ENCODE measurements around the gene PGM5.

Gene PGM5

DNA sequence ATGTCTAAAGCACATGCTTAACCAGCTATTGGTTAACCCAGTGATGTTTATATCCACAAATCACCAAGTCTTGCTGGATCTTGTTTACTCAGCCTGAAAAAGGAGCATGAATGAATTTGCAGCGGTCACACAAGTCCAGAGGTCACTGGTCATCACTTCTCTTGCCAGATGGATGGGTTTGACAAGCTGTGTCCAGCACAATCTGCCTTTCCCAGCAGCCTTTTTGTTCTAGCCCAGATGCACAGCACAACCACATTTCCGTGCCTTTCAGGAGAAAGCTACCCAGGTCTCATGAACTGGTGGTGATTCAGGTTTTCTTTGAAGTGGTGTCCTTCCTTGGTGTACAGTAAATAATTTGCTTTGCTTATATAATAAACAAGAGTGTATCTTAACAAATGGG lies 152.1 kb downstream of the PGM5 start:
- no peak overlapping the region for H3K4me3 ChIP-seq (ENCODE audit: low read length)
- DNase-seq (ENCODE audit: low read depth): no peak
- TF ChIP-seq, protein P1, sequence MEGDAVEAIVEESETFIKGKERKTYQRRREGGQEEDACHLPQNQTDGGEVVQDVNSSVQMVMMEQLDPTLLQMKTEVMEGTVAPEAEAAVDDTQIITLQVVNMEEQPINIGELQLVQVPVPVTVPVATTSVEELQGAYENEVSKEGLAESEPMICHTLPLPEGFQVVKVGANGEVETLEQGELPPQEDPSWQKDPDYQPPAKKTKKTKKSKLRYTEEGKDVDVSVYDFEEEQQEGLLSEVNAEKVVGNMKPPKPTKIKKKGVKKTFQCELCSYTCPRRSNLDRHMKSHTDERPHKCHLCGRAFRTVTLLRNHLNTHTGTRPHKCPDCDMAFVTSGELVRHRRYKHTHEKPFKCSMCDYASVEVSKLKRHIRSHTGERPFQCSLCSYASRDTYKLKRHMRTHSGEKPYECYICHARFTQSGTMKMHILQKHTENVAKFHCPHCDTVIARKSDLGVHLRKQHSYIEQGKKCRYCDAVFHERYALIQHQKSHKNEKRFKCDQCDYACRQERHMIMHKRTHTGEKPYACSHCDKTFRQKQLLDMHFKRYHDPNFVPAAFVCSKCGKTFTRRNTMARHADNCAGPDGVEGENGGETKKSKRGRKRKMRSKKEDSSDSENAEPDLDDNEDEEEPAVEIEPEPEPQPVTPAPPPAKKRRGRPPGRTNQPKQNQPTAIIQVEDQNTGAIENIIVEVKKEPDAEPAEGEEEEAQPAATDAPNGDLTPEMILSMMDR (conservative IDR thresholded peaks at IDR 0.05; ENCODE audit: low read length): no peak

DNA sequence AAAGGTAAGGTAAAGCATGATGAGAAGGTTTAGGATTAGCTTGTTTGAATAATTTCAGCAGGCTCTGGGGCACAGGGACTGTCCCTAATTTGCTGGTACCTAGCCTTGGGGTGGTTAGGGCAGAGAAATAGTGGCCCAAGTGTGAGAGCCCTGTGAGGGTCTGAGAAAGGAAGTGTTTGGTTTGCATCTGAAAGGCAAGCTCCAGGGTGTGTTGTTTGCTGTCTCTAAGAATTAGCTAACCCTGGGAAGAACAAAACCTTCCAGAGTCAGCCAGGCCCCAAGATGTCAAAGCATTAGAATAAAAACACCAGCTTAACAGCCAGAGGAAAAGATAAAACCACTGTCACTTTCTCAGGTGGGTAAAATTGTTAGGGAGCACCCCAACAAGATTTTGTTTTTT lies 153.3 kb downstream of the PGM5 start:
- TF ChIP-seq, protein P1 (conservative IDR thresholded peaks at IDR 0.05; ENCODE audit: low read length): no peak
- no peak for DNase-seq (ENCODE audit: low read depth)
- no peak overlapping the region for H3K4me3 ChIP-seq (ENCODE audit: low read length)

DNA sequence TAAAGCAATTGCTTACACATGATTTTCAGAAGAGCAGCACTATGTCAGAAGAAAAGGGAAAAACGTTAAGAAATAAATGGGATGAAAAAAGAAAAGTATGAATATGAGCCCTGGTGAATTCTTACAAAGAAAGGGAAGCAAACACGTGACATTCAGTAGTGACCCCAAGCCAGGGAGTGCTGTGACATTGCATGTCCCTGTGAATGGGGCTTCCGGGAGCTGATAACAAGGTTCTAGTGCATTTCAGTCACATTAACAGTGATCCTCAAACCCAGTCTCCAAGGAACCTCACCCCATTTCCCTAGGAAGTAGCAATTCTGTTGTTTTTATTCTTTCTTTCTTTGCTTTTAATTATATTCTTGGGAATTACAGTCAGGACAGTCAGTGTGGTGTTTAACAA lies 157.0 kb downstream of the PGM5 start:
- no peak overlapping the region for H3K4me3 ChIP-seq (ENCODE audit: low read length)
- no peak for DNase-seq (ENCODE audit: low read depth)
- TF ChIP-seq, protein P1 (conservative IDR thresholded peaks at IDR 0.05; ENCODE audit: low read length): no peak

DNA sequence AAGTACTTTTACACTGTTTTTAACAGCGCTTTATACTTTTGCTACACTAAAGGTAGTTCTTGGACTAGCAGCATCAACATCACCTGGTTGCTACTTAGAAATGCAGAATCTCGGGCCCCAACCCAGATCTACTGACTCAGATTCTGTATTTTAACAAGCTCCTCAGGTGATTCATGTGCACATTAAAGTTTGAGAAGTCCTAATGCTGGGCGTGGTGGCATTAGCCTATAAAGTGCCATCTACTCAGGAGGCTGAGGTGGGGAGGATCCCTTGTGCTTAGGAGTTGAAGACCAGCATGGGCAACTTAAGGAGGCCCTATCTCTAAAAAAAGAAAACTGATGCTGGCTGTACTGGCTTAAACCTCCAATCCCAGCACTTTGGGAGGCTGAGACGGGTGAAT lies 157.6 kb downstream of the PGM5 start:
- DNase-seq (ENCODE audit: low read depth): no peak
- H3K4me3 ChIP-seq (ENCODE audit: low read length): no peak overlapping the region
- TF ChIP-seq, protein P1 (conservative IDR thresholded peaks at IDR 0.05; ENCODE audit: low read length): no peak

DNA sequence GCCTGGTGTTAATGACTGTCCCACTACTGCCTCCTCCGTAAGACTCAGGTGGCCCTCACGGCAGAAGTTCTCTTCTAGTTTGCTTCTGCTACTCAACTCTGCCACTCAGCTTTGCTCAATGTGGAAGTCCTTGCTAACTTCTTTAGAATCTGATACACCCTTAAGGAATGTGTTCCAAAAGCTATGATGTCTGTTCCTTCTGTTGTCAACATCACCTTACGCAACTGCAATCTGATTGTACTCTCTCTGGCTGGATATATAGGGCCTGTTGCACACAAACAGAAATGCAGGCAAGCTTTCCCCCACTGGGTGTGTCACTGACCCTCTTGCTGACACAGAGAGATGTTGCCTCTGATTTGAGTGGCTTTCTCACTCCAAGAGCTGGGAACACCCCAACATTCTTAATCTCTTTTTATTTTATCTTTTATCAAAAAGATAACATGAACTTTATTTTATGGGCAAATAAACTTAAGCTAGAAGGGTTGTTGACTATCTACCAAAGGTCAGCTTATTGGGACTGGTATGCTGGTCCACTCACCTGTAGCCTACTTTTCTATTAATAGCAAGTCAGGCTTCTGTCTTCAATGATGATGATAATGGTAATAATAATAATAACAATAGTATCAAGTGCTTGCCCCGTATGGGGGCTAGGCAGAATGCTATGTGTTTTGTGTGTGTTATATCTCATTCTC lies 159.1 kb downstream of the PGM5 start:
- TF ChIP-seq, protein P1 (conservative IDR thresholded peaks at IDR 0.05; ENCODE audit: low read length): no peak
- peak; percentile 68 for DNase-seq (ENCODE audit: low read depth)
- no peak overlapping the region for H3K4me3 ChIP-seq (ENCODE audit: low read length)

DNA sequence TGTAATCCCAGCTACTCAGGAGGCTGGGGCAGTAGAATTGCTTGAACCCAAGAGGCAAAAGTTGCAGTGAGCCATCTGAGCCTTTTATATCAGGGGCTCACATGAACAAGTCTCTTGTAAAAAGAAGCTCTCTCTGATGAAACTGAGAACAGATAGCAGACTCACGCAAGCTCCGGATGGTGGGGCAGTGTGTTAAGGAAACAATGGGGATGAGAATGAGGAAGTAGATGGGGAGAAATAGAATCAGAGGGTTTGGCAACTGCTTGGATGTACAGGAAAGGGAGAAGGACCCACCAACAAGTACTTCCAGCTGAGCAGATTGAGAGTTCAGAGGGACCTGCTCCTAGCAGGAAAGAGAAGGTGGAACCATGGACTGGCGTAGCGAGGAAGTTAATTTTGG lies 165.7 kb downstream of the PGM5 start:
- TF ChIP-seq, protein P1 (conservative IDR thresholded peaks at IDR 0.05; ENCODE audit: low read length): no peak
- DNase-seq (ENCODE audit: low read depth): no peak
- H3K4me3 ChIP-seq (ENCODE audit: low read length): no peak overlapping the region

DNA sequence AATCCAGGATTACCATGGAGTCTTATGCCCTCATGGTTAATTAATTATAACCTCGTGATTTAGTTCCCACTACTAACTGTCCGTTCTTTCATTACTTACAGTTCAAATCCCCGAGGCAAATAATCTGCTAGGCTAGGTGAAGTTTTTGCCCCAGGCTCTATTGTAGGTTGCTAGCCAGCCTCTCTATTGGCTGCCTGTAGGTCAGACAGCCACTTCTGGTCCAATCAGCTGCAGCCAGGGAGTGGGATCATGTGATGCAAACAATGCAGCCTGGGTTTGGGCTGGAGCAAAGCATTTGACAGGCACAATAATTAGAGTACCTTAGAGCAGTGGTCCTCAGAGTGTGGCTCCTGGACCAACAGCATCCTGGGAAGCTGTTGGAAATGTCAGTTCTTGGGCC lies 166.5 kb downstream of the PGM5 start:
- TF ChIP-seq, protein P1 (conservative IDR thresholded peaks at IDR 0.05; ENCODE audit: low read length): no peak
- no peak for DNase-seq (ENCODE audit: low read depth)

More for the DNA sequence above, 166.5 kb downstream of the PGM5 start:
- H3K4me3 ChIP-seq (ENCODE audit: low read length): no peak overlapping the region
